Activated CD8-positive, alpha-beta T cell treated with anti-CD3 and anti-CD28 coated beads, Interleukin-2, amount 10 ng/mL, durations not matched to agents 7 days and 5 days (primary cell): Measurements from ENCODE around the gene ZNF669. TPM values are rescaled to one million over a fixed set of nuclear protein-coding genes. Genes with fewer than 3 reads are reported as not detected.
"Not testable (repeated sequence)": the region's sequence is repeated elsewhere in the genome, so short reads cannot be mapped to it uniquely, and the experiment has no call there.

Experiments used
- ATAC-seq: fragments of 150-1000 bp; cut with Tn5 transposase; one replicate; pipeline ENCODE4 v1.10.0; 2021; ENCODE audit warnings: moderate library complexity
- CTCF ChIA-PET: fragments of 350-600 bp; sonication (Branson Sonifier 250); formaldehyde crosslinking; loops from one replicate; lab custom pipeline; 2021; ENCODE audit warnings: antibody characterized with exemption; lab: Charles Lee
- POLR2A ChIA-PET: fragments of 350-600 bp; sonication (Branson Sonifier 250); formaldehyde crosslinking; loops from one replicate; lab custom pipeline; 2021; ENCODE audit warnings: antibody characterized with exemption; lab: Charles Lee
- DNase-seq: peaks from one replicate; pipeline ENCODE4 v3.0.0-alpha.2; 2020
- H3K27ac Mint-ChIP-seq: one replicate; pipeline ENCODE4 v1.8.0; 2021; ENCODE audit warnings: mild to moderate bottlenecking, mixed read lengths
- H3K27me3 Mint-ChIP-seq: one replicate; pipeline ENCODE4 v1.8.0; 2021; ENCODE audit warnings: low read depth, mixed read lengths
- H3K36me3 Mint-ChIP-seq: one replicate; pipeline ENCODE4 v1.8.0; 2021; ENCODE audit warnings: low read depth, mixed read lengths
- H3K4me1 Mint-ChIP-seq: one replicate; pipeline ENCODE4 v1.8.0; 2021; ENCODE audit warnings: low read depth, mixed read lengths
- H3K4me3 Mint-ChIP-seq: one replicate; pipeline ENCODE4 v1.8.0; 2021; ENCODE audit warnings: mild to moderate bottlenecking, mixed read lengths
- H3K9me3 Mint-ChIP-seq: one replicate; pipeline ENCODE4 v1.8.0; 2022; ENCODE audit warnings: mixed read lengths; ENCODE audit not compliant: insufficient read depth
- total RNA-seq, 2 experiments: library from RNA; stranded (reverse); gene quantifications; one replicate each; pipeline ENCODE4 v1.2.3, GENCODE V29; 2021

Gene ZNF669
- 10 to 100 TPM in 1 of 2 experiments, 1 to 10 TPM in 1; 9.5 to 10.3 TPM for total RNA-seq

DNA sequence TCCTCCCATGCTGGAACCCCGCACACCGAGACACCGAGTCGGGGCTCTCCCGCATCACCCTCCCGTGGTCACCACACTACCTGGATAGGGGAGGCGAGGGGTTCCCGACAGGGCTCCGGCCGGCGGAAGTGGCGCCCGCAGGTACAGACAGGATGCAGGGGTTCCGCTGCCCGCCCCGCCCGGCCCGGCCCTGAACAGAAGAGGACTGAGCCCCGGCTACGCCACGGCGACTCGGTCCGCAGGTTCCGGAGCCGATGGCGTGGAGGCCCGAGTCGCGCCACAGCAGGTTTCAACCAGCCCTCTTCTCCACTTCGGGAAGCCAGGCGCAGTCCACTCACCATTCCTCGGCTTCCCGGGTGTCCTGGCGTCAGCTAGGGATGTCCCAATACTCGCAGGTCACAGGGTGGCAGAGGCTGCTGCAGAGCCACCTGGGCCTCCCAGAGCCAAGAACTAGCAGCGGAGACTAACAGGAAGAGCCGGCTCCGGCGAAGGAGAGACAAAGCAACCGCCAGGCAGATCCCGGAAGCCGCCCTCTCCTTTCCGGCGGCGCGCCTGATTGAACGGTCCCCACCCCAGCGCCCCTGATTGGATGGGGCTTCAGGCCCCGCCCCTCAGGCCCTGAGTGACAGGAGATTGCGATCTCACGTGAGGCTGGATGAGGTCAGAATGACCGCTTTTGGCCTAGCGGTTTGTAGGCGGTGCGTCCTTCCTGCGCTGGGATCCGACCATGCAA, at the start of gene ZNF669:
Gene ZNF669, minus strand, starts transcription at position 498 of the 733 bp plus-strand sequence. Its CDS starts 157 bp downstream, at position 341.
- CTCF ChIA-PET, result no interaction called here
- Mint-ChIP-seq H3K4me1 (peaks cover 21% of the 10 kb centered on the region), H3K9me3 (peaks cover 32% of the 10 kb centered on the region)

DNA sequence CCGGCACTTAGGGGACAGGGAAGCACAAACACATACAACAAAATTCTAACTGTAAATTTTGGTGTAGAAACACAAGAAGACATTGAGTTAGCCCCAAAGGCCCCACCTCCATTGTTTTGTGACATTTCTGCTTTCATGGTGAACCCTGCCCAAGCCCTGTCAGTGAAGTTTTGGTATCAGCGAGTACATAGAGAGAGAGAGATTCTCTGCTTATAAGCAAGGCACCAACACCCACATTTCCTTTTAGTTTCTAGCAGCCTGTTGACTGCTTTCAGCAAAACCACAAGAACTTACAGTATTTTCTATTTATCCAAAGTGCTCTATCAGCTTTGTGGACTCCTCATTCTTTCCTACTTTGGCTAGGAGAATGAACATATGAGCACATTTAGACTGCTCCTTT, 43.6 kb upstream of the ZNF669 start:
- Mint-ChIP-seq H3K4me3 (no peak overlapping the region), H3K27me3 (no peaks in the 10 kb centered on the region), H3K4me1 (no peaks in the 10 kb centered on the region), H3K9me3 (peaks cover 54% of the 10 kb centered on the region), H3K27ac (no peak overlapping the region), H3K36me3 (peaks cover 68% of the 10 kb centered on the region)
- DNase-seq (no peak), ATAC-seq (no peak)
- ChIA-PET POLR2A (no interaction called here), CTCF (no interaction called here)

More for the DNA sequence above, at the start of gene ZNF669:
- Mint-ChIP-seq H3K27me3 (peaks cover 11% of the 10 kb centered on the region), H3K27ac (peak within 1 kb of the TSS; percentile 91), H3K36me3 (peaks cover 46% of the 10 kb centered on the region), H3K4me3 (peak within 1 kb of the TSS; percentile 90)
- DNase-seq (peak; percentile 95), ATAC-seq (peak; percentile 98)
- POLR2A ChIA-PET, result interaction anchor here (0.6 to 1.0 kb wide), 3 partner anchors 106 to 227 kb away, joined by 3 to 4 read pairs (median 3); no protein-coding TSS in a partner anchor

- ATAC-seq, H3K4me1 Mint-ChIP-seq, POLR2A ChIA-PET, H3K27ac Mint-ChIP-seq, DNase-seq, H3K27me3 Mint-ChIP-seq, CTCF ChIA-PET, H3K4me3 Mint-ChIP-seq: not testable (repeated sequence)
- peaks cover 70% of the 10 kb centered on the region for H3K36me3 Mint-ChIP-seq
- peaks cover 55% of the 10 kb centered on the region for H3K9me3 Mint-ChIP-seq
Measured at GRCh38 chr1:247147120-247147519, 43.0 kb upstream of the ZNF669 start.

- H3K4me1 Mint-ChIP-seq, result no peaks in the 10 kb centered on the region
- POLR2A ChIA-PET, result no interaction called here
- peaks cover 72% of the 10 kb centered on the region for H3K36me3 Mint-ChIP-seq
- ATAC-seq (no peak), DNase-seq (no peak)
- no peaks in the 10 kb centered on the region for H3K27me3 Mint-ChIP-seq
- H3K4me3 Mint-ChIP-seq, result no peak overlapping the region
- CTCF ChIA-PET, result interaction anchor here (0.9 kb wide), 1 partner anchor 240 kb away, joined by 4 read pairs; no protein-coding TSS in a partner anchor
- H3K9me3 Mint-ChIP-seq, result peaks cover 52% of the 10 kb centered on the region
- H3K27ac Mint-ChIP-seq, result no peak overlapping the region
Measured at GRCh38 chr1:247146671-247147070, 42.5 kb upstream of the ZNF669 start.

DNA sequence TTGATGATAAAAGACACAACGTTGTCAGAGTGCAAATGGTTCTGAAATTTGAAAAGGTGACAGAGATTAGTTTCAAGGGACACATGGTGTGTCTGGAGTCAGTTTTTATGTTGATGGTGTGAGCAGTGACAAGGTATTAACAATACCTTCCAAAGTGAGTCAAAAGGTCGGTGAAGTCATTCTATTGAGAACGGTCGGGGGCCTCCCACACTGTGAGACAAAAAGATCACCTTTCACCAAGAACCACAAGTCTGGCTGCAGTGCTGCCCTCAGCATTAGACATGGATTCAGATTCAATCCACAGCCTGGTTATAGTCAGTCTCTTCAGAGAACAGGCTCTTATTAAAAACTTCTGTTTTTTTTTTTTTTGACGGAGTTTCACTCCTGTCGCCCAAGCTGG, 41.1 kb upstream of the ZNF669 start:
- Mint-ChIP-seq H3K27ac (no peak overlapping the region), H3K4me3 (no peak overlapping the region), H3K27me3 (no peaks in the 10 kb centered on the region), H3K4me1 (no peaks in the 10 kb centered on the region), H3K9me3 (peaks cover 55% of the 10 kb centered on the region), H3K36me3 (peaks cover 76% of the 10 kb centered on the region)
- ATAC-seq (no peak), DNase-seq (no peak)
- ChIA-PET POLR2A (no interaction called here), CTCF (no interaction called here)

GRCh38 chr1:247139557-247139956, 35.4 kb upstream of the ZNF669 start:
- CTCF ChIA-PET, H3K4me1 Mint-ChIP-seq, H3K27me3 Mint-ChIP-seq, H3K4me3 Mint-ChIP-seq, POLR2A ChIA-PET, ATAC-seq, H3K27ac Mint-ChIP-seq, DNase-seq: not testable (repeated sequence)
- H3K9me3 Mint-ChIP-seq, result peaks cover 64% of the 10 kb centered on the region
- H3K36me3 Mint-ChIP-seq, result peaks cover 71% of the 10 kb centered on the region

- peaks cover 7% of the 10 kb centered on the region for H3K4me1 Mint-ChIP-seq
- no peaks in the 10 kb centered on the region for H3K27me3 Mint-ChIP-seq
- no peak overlapping the region for H3K27ac Mint-ChIP-seq
- peaks cover 64% of the 10 kb centered on the region for H3K36me3 Mint-ChIP-seq
- H3K4me3 Mint-ChIP-seq, result no peak overlapping the region
- POLR2A ChIA-PET, result no interaction called here
- ATAC-seq (no peak), DNase-seq (no peak)
- CTCF ChIA-PET, result no interaction called here
- peaks cover 43% of the 10 kb centered on the region for H3K9me3 Mint-ChIP-seq
Measured at GRCh38 chr1:247131236-247131635, 27.1 kb upstream of the ZNF669 start.

GRCh38 chr1:247127519-247128282, 23.5 kb upstream of the ZNF669 start:
- ChIA-PET POLR2A (interaction anchor here (0.7 kb wide), 1 partner anchor 41 kb away, joined by 4 read pairs; no protein-coding TSS in a partner anchor), CTCF (interaction anchor here (0.9 kb wide), 1 partner anchor 41 kb away, joined by 3 read pairs; no protein-coding TSS in a partner anchor)
- H3K9me3 Mint-ChIP-seq, result peaks cover 16% of the 10 kb centered on the region
- peaks cover 36% of the 10 kb centered on the region for H3K36me3 Mint-ChIP-seq
- peak overlapping the region; percentile 82 for H3K27ac Mint-ChIP-seq
- not testable (repeated sequence) for ATAC-seq, H3K4me1 Mint-ChIP-seq, H3K27me3 Mint-ChIP-seq, DNase-seq
- peak overlapping the region; percentile 86 for H3K4me3 Mint-ChIP-seq

- H3K36me3 Mint-ChIP-seq, result peaks cover 25% of the 10 kb centered on the region
- POLR2A ChIA-PET, H3K27me3 Mint-ChIP-seq, H3K4me1 Mint-ChIP-seq, H3K4me3 Mint-ChIP-seq, DNase-seq, CTCF ChIA-PET, H3K27ac Mint-ChIP-seq, H3K9me3 Mint-ChIP-seq: not testable (repeated sequence)
- peak; percentile 76 for ATAC-seq
Measured at GRCh38 chr1:247126601-247127000, 22.4 kb upstream of the ZNF669 start.

GRCh38 chr1:247126166-247126565, 22.0 kb upstream of the ZNF669 start:
- ATAC-seq, result peak; percentile 99
- POLR2A ChIA-PET, DNase-seq, H3K27ac Mint-ChIP-seq, H3K27me3 Mint-ChIP-seq, H3K4me1 Mint-ChIP-seq, CTCF ChIA-PET, H3K9me3 Mint-ChIP-seq, H3K4me3 Mint-ChIP-seq: not testable (repeated sequence)
- peaks cover 23% of the 10 kb centered on the region for H3K36me3 Mint-ChIP-seq

GRCh38 chr1:247121382-247121781, 17.2 kb upstream of the ZNF669 start:
- H3K9me3 Mint-ChIP-seq, result peaks cover 3% of the 10 kb centered on the region
- H3K27ac Mint-ChIP-seq, result no peak overlapping the region
- no peaks in the 10 kb centered on the region for H3K4me1 Mint-ChIP-seq
- ATAC-seq (no peak), DNase-seq (no peak)
- H3K4me3 Mint-ChIP-seq, result no peak overlapping the region
- CTCF ChIA-PET, result no interaction called here
- peaks cover 1% of the 10 kb centered on the region for H3K36me3 Mint-ChIP-seq
- POLR2A ChIA-PET, result no interaction called here
- no peaks in the 10 kb centered on the region for H3K27me3 Mint-ChIP-seq

- DNase-seq, H3K27ac Mint-ChIP-seq, POLR2A ChIA-PET, H3K27me3 Mint-ChIP-seq, H3K36me3 Mint-ChIP-seq, H3K4me1 Mint-ChIP-seq, CTCF ChIA-PET, H3K4me3 Mint-ChIP-seq, ATAC-seq, H3K9me3 Mint-ChIP-seq: not testable (repeated sequence)
Measured at GRCh38 chr1:247120408-247120668, 16.2 kb upstream of the ZNF669 start.
